ENCODE measurements around the gene TFR2.

- TF ChIP-seq GATA3 (IDR thresholded peaks at IDR 0.05; ENCODE audit: low read depth, low read length) (no peak), GATA2 (IDR thresholded peaks at IDR 0.05; ENCODE audit: low read depth, low read length) (no peak)
Measured at GRCh38 chr7:100674411-100675104, 33.2 kb upstream of the TFR2 start.
